Measurements from ENCODE around the gene MYH9. TPM values are rescaled to one million over a fixed set of nuclear protein-coding genes. Genes with fewer than 3 reads are reported as not detected.

MYH9 gene
- total RNA-seq, 1 experiment from 2014 or later: 788 TPM

DNA sequence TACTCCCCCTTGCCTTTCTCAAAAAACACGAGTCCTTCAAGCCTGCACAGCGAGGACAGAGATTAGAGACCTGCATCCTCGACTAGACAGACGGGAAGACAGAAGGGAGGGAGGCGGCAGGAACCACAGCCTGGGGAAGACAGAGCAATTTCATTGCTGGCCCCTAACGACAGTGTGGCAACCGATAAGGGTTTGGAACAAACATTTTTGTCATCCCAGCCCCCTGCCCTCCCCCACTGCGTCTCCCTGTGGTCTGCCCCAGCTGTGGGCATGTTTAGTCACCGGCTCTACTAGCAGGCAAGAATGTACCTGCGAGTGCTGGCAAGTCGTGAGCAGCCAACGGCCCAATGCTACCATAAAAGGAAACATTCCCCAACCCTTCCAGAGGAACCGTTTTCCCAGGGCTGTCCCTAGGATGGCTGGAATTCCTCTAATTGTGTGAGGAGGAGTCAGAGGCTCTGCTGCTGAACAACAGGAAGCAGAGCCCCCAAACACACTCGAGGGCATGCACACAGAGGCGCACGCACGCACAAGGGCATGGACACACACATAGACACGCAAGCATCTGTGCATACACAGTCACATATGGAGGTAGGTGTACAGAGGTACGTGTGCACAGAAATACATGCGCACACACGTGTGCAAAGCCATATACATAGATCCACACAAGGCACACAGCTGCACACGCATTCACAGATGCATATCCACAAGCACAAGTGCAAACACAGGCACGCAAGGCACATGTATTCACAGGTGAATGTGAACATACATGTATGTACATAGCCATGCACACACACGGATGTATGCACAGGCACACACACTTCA lies 58.3 kb downstream of the MYH9 start:
- in situ Hi-C loops (cut with HindIII; ENCODE audit: low pct_unique_long_range_greater_than_20kb, low sequenced_read_pairs): no loop called here
- Histone ChIP-seq H3K9me3 (ENCODE audit: control insufficient read depth, insufficient read depth, low read depth, low read length) (no peaks in the 10 kb centered on the region), H3K27me3 (ENCODE audit: control insufficient read depth, insufficient read depth, low read length) (no peaks in the 10 kb centered on the region), H3K4me3 (ENCODE audit: low read depth in 2 of 2, low read length in 2 of 2) (no peak overlapping the region), H3K27ac (ENCODE audit: low read length) (peak overlapping the region; percentile 89), H3K36me3 (ENCODE audit: control insufficient read depth, insufficient read depth, low read length) (peaks cover 13% of the 10 kb centered on the region), H3K4me1 (ENCODE audit: control insufficient read depth, insufficient read depth, low read length) (peaks cover 100% of the 10 kb centered on the region)
- POLR2A ChIA-PET: interaction anchor here (0.7 kb wide), 1 partner anchor 16 kb away, joined by 3 read pairs; no protein-coding TSS in a partner anchor
- BruUV-seq (replicated peaks): TSS peak; percentile 9
- ATAC-seq (peak; percentile 62), DNase-seq (ENCODE audit: low read depth, low spot score) (no peak)
- TF ChIP-seq POLR2AphosphoS5 (IDR thresholded peaks at IDR 0.05; ENCODE audit: low read depth, low read length): peak; percentile 67
- TF ChIP-seq, protein P1, sequence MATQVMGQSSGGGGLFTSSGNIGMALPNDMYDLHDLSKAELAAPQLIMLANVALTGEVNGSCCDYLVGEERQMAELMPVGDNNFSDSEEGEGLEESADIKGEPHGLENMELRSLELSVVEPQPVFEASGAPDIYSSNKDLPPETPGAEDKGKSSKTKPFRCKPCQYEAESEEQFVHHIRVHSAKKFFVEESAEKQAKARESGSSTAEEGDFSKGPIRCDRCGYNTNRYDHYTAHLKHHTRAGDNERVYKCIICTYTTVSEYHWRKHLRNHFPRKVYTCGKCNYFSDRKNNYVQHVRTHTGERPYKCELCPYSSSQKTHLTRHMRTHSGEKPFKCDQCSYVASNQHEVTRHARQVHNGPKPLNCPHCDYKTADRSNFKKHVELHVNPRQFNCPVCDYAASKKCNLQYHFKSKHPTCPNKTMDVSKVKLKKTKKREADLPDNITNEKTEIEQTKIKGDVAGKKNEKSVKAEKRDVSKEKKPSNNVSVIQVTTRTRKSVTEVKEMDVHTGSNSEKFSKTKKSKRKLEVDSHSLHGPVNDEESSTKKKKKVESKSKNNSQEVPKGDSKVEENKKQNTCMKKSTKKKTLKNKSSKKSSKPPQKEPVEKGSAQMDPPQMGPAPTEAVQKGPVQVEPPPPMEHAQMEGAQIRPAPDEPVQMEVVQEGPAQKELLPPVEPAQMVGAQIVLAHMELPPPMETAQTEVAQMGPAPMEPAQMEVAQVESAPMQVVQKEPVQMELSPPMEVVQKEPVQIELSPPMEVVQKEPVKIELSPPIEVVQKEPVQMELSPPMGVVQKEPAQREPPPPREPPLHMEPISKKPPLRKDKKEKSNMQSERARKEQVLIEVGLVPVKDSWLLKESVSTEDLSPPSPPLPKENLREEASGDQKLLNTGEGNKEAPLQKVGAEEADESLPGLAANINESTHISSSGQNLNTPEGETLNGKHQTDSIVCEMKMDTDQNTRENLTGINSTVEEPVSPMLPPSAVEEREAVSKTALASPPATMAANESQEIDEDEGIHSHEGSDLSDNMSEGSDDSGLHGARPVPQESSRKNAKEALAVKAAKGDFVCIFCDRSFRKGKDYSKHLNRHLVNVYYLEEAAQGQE (IDR thresholded peaks at IDR 0.05; ENCODE audit: insufficient read depth in 1 of 2, low read depth in 2 of 2, low read length in 1 of 2): no peak
- CTCF ChIA-PET: no interaction called here
- intact Hi-C loops (cut with micrococcal nuclease; ENCODE audit: unreplicated experiment): no loop called here

GRCh38 chr22:36328635-36329253 lies 59.0 kb downstream of the MYH9 start:
- no TSS peak for BruUV-seq (replicated peaks)
- in situ Hi-C loops (cut with HindIII; ENCODE audit: low pct_unique_long_range_greater_than_20kb, low sequenced_read_pairs): no loop called here
- intact Hi-C loops (cut with micrococcal nuclease; ENCODE audit: unreplicated experiment): no loop called here
- H3K4me3 ChIP-seq (ENCODE audit: low read depth in 2 of 2, low read length in 2 of 2): no peak overlapping the region
- ChIA-PET POLR2A (interaction anchor here (0.7 kb wide), 1 partner anchor 17 kb away, joined by 3 read pairs; no protein-coding TSS in a partner anchor), CTCF (no interaction called here)
- H3K9me3 ChIP-seq (ENCODE audit: control insufficient read depth, insufficient read depth, low read depth, low read length): no peaks in the 10 kb centered on the region
- peaks cover 17% of the 10 kb centered on the region for H3K36me3 ChIP-seq (ENCODE audit: control insufficient read depth, insufficient read depth, low read length)
- ATAC-seq (peak; percentile 18), DNase-seq (ENCODE audit: low read depth, low spot score) (no peak)
- TF ChIP-seq POLR2AphosphoS5 (IDR thresholded peaks at IDR 0.05; ENCODE audit: low read depth, low read length) (no peak), SIN3A (IDR thresholded peaks at IDR 0.05; ENCODE audit: borderline replicate concordance, insufficient read depth, low read depth, low read length) (no peak), TCF7L2 (IDR thresholded peaks at IDR 0.05; ENCODE audit: low read depth, low read length) (no peak)
- TF ChIP-seq, protein P1 (IDR thresholded peaks at IDR 0.05; ENCODE audit: insufficient read depth in 1 of 2, low read depth in 2 of 2, low read length in 1 of 2): no peak
- TF ChIP-seq, protein P2, sequence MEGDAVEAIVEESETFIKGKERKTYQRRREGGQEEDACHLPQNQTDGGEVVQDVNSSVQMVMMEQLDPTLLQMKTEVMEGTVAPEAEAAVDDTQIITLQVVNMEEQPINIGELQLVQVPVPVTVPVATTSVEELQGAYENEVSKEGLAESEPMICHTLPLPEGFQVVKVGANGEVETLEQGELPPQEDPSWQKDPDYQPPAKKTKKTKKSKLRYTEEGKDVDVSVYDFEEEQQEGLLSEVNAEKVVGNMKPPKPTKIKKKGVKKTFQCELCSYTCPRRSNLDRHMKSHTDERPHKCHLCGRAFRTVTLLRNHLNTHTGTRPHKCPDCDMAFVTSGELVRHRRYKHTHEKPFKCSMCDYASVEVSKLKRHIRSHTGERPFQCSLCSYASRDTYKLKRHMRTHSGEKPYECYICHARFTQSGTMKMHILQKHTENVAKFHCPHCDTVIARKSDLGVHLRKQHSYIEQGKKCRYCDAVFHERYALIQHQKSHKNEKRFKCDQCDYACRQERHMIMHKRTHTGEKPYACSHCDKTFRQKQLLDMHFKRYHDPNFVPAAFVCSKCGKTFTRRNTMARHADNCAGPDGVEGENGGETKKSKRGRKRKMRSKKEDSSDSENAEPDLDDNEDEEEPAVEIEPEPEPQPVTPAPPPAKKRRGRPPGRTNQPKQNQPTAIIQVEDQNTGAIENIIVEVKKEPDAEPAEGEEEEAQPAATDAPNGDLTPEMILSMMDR (IDR thresholded peaks at IDR 0.05): no peak
- no peaks in the 10 kb centered on the region for H3K27me3 ChIP-seq (ENCODE audit: control insufficient read depth, insufficient read depth, low read length)
- peak overlapping the region; percentile 89 for H3K27ac ChIP-seq (ENCODE audit: low read length)
- H3K4me1 ChIP-seq (ENCODE audit: control insufficient read depth, insufficient read depth, low read length): peaks cover 96% of the 10 kb centered on the region

All from Panc1 (cell line).